HepG2 (cell line): ENCODE data around the gene ENTREP3. TPM values are rescaled to one million over a fixed set of nuclear protein-coding genes. Genes with fewer than 3 reads are reported as not detected.
A peak's percentile ranks its signal among the peaks of the same experiment; 100 is the strongest.

Source experiments
- CENPT ChIP-seq: sonication (generic); formaldehyde crosslinking; IDR thresholded peaks from 2 replicates; pipeline ENCODE4 v1.8.0; 2022; ENCODE audit warnings: low read depth, mild to moderate bottlenecking, moderate library complexity, missing genetic modification reagents
- FOXO1 ChIP-seq: sonication (generic); formaldehyde crosslinking; IDR thresholded peaks from 2 replicates; pipeline ENCODE4 v1.4.0; 2020; ENCODE audit warnings: missing genetic modification reagents
- HOXD1 ChIP-seq: sonication (generic); formaldehyde crosslinking; IDR thresholded peaks from 2 replicates; pipeline ENCODE4 v1.5.0; 2020; ENCODE audit warnings: missing genetic modification reagents
- MAZ ChIP-seq, 2 experiments: sonication (generic) in 1 of 2; formaldehyde crosslinking in 1 of 2; IDR thresholded peaks; 2 replicates each; pipeline versions ENCODE4 v1.5.0 to v1.6.1; 2012 to 2020; ENCODE audit warnings: low read depth in 2 of 2, mild to moderate bottlenecking in 2 of 2, borderline replicate concordance in 1 of 2, improper control_type of control experiment in 1 of 2, low read length in 1 of 2, missing genetic modification reagents in 1 of 2, moderate library complexity in 1 of 2
- SSRP1 ChIP-seq: IDR thresholded peaks from 2 replicates; pipeline ENCODE4 v1.6.1; 2016; ENCODE audit warnings: control low read depth
- TOPORS ChIP-seq: sonication (generic); formaldehyde crosslinking; IDR thresholded peaks from 2 replicates; pipeline ENCODE4 v1.8.0; 2023; ENCODE audit warnings: mild to moderate bottlenecking, missing genetic modification reagents
- ZBTB20 ChIP-seq: sonication (generic); formaldehyde crosslinking; IDR thresholded peaks from 2 replicates; pipeline ENCODE4 v1.8.1; 2023; ENCODE audit warnings: missing genetic modification reagents, low read depth, mild to moderate bottlenecking, borderline replicate concordance
- ZMAT3 ChIP-seq: sonication (generic); formaldehyde crosslinking; conservative IDR thresholded peaks from 2 replicates; pipeline ENCODE4 v1.7.0; 2021; ENCODE audit warnings: missing genetic modification reagents
- ZNF256 ChIP-seq: sonication (generic); formaldehyde crosslinking; conservative IDR thresholded peaks from 2 replicates; pipeline ENCODE4 v1.4.0; 2020; ENCODE audit warnings: missing genetic modification reagents
- ZNF264 ChIP-seq: sonication (generic); formaldehyde crosslinking; IDR thresholded peaks from 2 replicates; pipeline ENCODE4 v1.4.0; 2020; ENCODE audit warnings: missing genetic modification reagents
- ZNF543 ChIP-seq: sonication (generic); formaldehyde crosslinking; IDR thresholded peaks from 2 replicates; pipeline ENCODE4 v1.4.0; 2020; ENCODE audit warnings: mild to moderate bottlenecking, missing genetic modification reagents
- ZNF572 ChIP-seq: sonication (generic); formaldehyde crosslinking; IDR thresholded peaks from 2 replicates; pipeline ENCODE4 v1.5.1; 2020; ENCODE audit warnings: mild to moderate bottlenecking, missing genetic modification reagents
- polyA plus RNA-seq, 8 experiments: library from polyadenylated mRNA; depleted of rRNA in 3 of 8; stranded (reverse) in 7 of 8; unstranded in 1 of 8; fragments of >200 nt; fragmentation: Illumina TruSeq in 4 of 8; extraction: Trizol in 4 of 8; gene quantifications; 2 replicates each; pipeline versions ENCODE4 v1.2.1 to v1.2.3, GENCODE V29; 2011 to 2016; ENCODE audit warnings: low read depth in 4 of 8, missing spikeins in 1 of 8, mixed read lengths in 1 of 8; ENCODE audit not compliant: insufficient read depth in 1 of 8
- total RNA-seq, 5 experiments: library from RNA; depleted of rRNA; stranded (reverse); fragments of >200 nt; fragmentation: Illumina TruSeq; extraction: Trizol; gene quantifications; 2 replicates each; pipeline ENCODE4 v1.2.3, GENCODE V29; 2016; ENCODE audit warnings: low read depth in 1 of 5
- TF ChIP-seq, protein P1 (sequence below): sonication (generic); formaldehyde crosslinking; IDR thresholded peaks from 2 replicates; pipeline ENCODE4 v1.5.0; 2020; ENCODE audit warnings: missing genetic modification reagents, mild to moderate bottlenecking, borderline replicate concordance
- TF ChIP-seq, protein P2 (sequence below): sonication (generic); formaldehyde crosslinking; IDR thresholded peaks from 2 replicates; pipeline ENCODE4 v1.4.0; 2020; ENCODE audit warnings: low read depth, mild to moderate bottlenecking, missing genetic modification reagents
- TF ChIP-seq, protein P3 (sequence below): sonication (generic); formaldehyde crosslinking; IDR thresholded peaks from 2 replicates; pipeline ENCODE4 v1.4.0; 2020; ENCODE audit warnings: mild to moderate bottlenecking, missing genetic modification reagents

The ENTREP3 gene
- total and polyA plus RNA-seq, 2 of the 13 experiments (the other 11 are each of a cell fraction or from before 2014, with no cell fraction given) = 4.1 to 9.9 TPM

DNA sequence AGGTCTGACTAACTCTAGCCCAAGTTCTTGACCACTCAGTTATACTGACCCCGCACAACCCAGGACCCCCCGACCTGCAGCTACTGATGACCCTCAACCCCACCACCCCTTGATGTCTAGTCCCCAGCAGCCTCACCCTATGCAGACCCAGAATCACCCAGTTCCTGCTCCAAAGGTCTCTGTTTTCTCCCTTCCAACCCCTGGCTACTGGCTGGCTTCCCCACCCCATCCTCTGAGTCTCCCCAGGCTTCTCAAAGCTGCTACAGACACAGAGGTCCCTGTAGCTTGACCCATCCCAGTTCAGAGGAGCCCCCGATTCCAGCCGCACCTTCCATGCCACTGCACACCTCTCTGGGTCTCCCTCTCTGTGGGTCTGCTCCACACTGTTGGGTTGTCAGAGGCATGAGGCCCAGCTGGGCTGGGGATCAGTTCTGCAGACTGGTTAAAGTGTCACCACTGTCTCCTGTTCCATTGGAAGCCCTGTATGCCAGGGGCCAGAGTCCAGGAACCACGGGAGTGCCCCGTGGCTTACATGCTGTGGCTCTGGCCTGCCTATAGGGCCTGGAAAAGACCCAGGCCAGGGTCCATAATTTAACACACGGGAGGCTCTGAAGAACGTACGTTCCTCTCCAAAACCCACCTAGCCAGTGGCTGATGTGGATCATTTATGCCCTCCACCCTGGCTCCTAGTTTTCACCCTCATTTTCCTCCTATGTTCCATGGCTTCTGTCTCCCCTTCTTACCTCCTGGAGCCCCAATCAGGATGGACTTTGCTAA, 45.5 kb upstream of the ENTREP3 start (continued):
- peak; percentile 83; the same call in 1 of the 2 replicates for TF ChIP-seq ZBTB20 (CRISPR knock-in tag)
- TF ChIP-seq HOXD1 (CRISPR knock-in tag) = peak; percentile 81; the same call in 1 of the 2 replicates
- 0 out of 2 replicates have a peak, but pooled peaks have one; percentile 45 for TF ChIP-seq ZNF256 (CRISPR knock-in tag)
- peak; percentile 80 for TF ChIP-seq FOXO1 (CRISPR knock-in tag)
- TF ChIP-seq, protein P1, sequence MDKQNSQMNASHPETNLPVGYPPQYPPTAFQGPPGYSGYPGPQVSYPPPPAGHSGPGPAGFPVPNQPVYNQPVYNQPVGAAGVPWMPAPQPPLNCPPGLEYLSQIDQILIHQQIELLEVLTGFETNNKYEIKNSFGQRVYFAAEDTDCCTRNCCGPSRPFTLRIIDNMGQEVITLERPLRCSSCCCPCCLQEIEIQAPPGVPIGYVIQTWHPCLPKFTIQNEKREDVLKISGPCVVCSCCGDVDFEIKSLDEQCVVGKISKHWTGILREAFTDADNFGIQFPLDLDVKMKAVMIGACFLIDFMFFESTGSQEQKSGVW (CRISPR knock-in tag) = no peak
- peak; percentile 95 for TF ChIP-seq ZNF264
- peak; percentile 60; the same call in 1 of the 2 replicates for TF ChIP-seq TOPORS (CRISPR knock-in tag)
- TF ChIP-seq ZMAT3 = peak; percentile 88; the same call in 1 of the 2 replicates
- peak; percentile 73; the same call in 1 of the 2 replicates for TF ChIP-seq ZNF543 (CRISPR knock-in tag)
- no peak for TF ChIP-seq MAZ (IDR thresholded peaks at IDR 0.05; ENCODE audit: borderline replicate concordance, low read depth, low read length)
- peak; percentile 64 for TF ChIP-seq MAZ (CRISPR knock-in tag; IDR thresholded peaks at IDR 0.05; ENCODE audit: low read depth)
- TF ChIP-seq ZNF572 (CRISPR knock-in tag) = no peak; the same call in 1 of the 2 replicates
- TF ChIP-seq, protein P2, sequence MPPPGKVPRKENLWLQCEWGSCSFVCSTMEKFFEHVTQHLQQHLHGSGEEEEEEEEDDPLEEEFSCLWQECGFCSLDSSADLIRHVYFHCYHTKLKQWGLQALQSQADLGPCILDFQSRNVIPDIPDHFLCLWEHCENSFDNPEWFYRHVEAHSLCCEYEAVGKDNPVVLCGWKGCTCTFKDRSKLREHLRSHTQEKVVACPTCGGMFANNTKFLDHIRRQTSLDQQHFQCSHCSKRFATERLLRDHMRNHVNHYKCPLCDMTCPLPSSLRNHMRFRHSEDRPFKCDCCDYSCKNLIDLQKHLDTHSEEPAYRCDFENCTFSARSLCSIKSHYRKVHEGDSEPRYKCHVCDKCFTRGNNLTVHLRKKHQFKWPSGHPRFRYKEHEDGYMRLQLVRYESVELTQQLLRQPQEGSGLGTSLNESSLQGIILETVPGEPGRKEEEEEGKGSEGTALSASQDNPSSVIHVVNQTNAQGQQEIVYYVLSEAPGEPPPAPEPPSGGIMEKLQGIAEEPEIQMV (CRISPR knock-in tag) = peak; percentile 89; the same call in 1 of the 2 replicates
- TF ChIP-seq, protein P3, sequence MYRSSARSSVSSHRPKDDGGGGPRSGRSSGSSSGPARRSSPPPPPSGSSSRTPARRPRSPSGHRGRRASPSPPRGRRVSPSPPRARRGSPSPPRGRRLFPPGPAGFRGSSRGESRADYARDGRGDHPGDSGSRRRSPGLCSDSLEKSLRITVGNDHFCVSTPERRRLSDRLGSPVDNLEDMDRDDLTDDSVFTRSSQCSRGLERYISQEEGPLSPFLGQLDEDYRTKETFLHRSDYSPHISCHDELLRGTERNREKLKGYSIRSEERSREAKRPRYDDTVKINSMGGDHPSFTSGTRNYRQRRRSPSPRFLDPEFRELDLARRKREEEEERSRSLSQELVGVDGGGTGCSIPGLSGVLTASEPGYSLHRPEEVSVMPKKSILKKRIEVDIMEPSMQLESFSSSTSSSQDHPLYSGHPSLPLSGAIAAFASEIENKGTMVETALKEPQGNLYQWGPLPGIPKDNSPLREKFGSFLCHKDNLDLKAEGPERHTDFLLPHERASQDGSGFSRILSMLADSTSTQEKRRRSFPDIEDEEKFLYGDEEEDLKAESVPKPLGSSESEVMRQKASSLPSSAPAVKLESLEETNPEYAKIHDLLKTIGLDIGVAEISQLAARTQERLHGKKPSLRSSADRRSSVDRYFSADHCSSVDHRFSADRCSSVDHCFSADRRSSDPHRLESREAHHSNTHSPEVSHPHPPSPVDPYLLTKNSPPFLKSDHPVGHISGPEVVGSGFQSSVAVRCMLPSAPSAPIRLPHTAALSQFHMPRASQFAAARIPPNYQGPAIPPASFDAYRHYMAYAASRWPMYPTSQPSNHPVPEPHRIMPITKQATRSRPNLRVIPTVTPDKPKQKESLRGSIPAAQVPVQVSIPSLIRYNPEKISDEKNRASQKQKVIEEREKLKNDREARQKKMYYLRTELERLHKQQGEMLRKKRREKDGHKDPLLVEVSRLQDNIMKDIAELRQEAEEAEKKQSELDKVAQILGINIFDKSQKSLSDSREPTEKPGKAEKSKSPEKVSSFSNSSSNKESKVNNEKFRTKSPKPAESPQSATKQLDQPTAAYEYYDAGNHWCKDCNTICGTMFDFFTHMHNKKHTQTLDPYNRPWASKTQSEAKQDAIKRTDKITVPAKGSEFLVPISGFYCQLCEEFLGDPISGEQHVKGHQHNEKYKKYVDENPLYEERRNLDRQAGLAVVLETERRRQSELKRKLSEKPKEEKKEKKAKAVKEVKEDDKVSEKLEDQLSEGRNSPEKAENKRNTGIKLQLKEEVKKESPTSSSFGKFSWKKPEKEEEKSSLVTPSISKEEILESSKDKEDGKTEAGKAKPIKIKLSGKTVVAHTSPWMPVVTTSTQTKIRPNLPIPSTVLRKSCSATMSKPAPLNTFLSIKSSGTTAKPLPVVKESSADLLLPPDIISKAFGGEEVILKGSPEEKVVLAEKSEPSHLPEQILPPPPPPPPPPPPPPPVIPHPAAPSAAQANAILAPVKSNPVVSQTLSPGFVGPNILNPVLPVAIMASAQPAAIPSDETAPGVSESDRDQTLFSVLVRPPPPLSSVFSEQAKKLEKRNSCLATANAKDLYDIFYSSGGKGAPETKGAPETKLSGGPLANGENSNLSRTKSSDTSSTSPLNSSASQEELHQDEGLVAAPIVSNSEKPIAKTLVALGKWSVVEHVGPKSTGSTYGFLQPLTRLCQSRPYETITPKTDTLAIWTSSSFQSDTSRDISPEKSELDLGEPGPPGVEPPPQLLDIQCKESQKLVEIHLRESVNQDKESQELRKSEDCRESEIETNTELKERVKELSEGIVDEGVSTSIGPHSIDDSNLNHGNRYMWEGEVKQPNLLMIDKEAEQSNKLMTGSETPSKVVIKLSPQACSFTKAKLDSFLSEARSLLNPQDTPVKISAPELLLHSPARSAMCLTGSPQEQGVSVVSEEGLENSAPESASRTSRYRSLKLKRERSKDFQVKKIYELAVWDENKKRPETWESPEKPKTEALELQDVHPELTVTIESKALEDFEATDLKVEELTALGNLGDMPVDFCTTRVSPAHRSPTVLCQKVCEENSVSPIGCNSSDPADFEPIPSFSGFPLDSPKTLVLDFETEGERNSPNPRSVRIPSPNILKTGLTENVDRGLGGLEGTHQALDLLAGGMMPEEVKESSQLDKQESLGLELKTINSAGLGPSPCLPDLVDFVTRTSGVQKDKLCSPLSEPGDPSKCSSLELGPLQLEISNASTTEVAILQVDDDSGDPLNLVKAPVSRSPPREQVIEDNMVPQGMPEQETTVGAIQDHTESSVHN (CRISPR knock-in tag) = 0 out of 2 replicates have a peak, but pooled peaks have one; percentile 62
- TF ChIP-seq CENPT (CRISPR knock-in tag) = no peak
- TF ChIP-seq SSRP1 (CRISPR knock-in tag) = no peak
